ENCODE data around the gene ZIC3. TPM values are rescaled to one million over a fixed set of nuclear protein-coding genes. Genes with fewer than 3 reads are reported as not detected.
A peak's percentile ranks its signal among the peaks of the same experiment; 100 is the strongest.
"Not testable (repeated sequence)": the region's sequence is repeated elsewhere in the genome, so short reads cannot be mapped to it uniquely, and the experiment has no call there.

The ZIC3 gene
- total RNA-seq, 1 donor from 2014 or later: not detected

GRCh38 chrX:137549851-137550664, 15.9 kb upstream of the ZIC3 start:
- no peak for TF ChIP-seq CTCF (conservative IDR thresholded peaks at IDR 0.05; ENCODE audit: low read depth, low read length)
- DNase-seq (ENCODE audit: low read depth): no peak
- H3K4me3 ChIP-seq (ENCODE audit: low read depth, low read length): no peak overlapping the region

- DNase-seq (ENCODE audit: low read depth): no peak
- H3K4me3 ChIP-seq (ENCODE audit: low read depth, low read length): no peak overlapping the region
- no peak for TF ChIP-seq CTCF (conservative IDR thresholded peaks at IDR 0.05; ENCODE audit: low read depth, low read length)
Observed at GRCh38 chrX:137550665-137551261, 15.2 kb upstream of the ZIC3 start.

- not testable (repeated sequence) for H3K4me3 ChIP-seq (ENCODE audit: low read depth, low read length); DNase-seq (ENCODE audit: low read depth)
Observed at GRCh38 chrX:137552098-137552497, 13.8 kb upstream of the ZIC3 start.

GRCh38 chrX:137562096-137562495, 3.8 kb upstream of the ZIC3 start:
- no peak for DNase-seq (ENCODE audit: low read depth)
- TF ChIP-seq CTCF (conservative IDR thresholded peaks at IDR 0.05; ENCODE audit: low read depth, low read length): no peak
- no peak overlapping the region for H3K4me3 ChIP-seq (ENCODE audit: low read depth, low read length)

- no peak for TF ChIP-seq CTCF (conservative IDR thresholded peaks at IDR 0.05; ENCODE audit: low read depth, low read length)
- no peak for DNase-seq (ENCODE audit: low read depth)
- no peak overlapping the region for H3K4me3 ChIP-seq (ENCODE audit: low read depth, low read length)
Observed at GRCh38 chrX:137563681-137564651, 2.0 kb upstream of the ZIC3 start.

GRCh38 chrX:137565318-137565904, 516 bp upstream of the ZIC3 start:
- peak overlapping the region; percentile 42 for H3K4me3 ChIP-seq (ENCODE audit: low read depth, low read length)
- no peak for DNase-seq (ENCODE audit: low read depth)
- no peak for TF ChIP-seq CTCF (conservative IDR thresholded peaks at IDR 0.05; ENCODE audit: low read depth, low read length)

Data from epithelial cell of proximal tubule (primary cell).